HPDE6-E6E7 (cell line): ENCODE measurements around the gene BZW2.
A peak's percentile ranks its signal among the peaks of the same experiment; 100 is the strongest.

Experiments
- DNase-seq: peaks from one replicate; pipeline ENCODE4 v3.0.0; 2011; ENCODE audit warnings: missing footprints; ENCODE audit errors: extremely low spot score

The BZW2 gene

GRCh38 chr7:16645593-16646471 is at the start of gene BZW2, which contains the start of gene ANKMY2:
BZW2 (plus strand) TSS chr7:16646181; CDS start chr7:16665444, 19,263 bp downstream.
ANKMY2 (minus strand) TSS chr7:16645754; CDS start chr7:16645573, 181 bp downstream.
- DNase-seq, result peak; percentile 91

GRCh38 chr7:16598015-16598414 is 48.0 kb upstream of the BZW2 start:
- no peak for DNase-seq

- no peak for DNase-seq
Measured at GRCh38 chr7:16599860-16600259, 46.1 kb upstream of the BZW2 start.

GRCh38 chr7:16603633-16604032 is 42.3 kb upstream of the BZW2 start:
- DNase-seq, result no peak

GRCh38 chr7:16604054-16604453 is 41.9 kb upstream of the BZW2 start:
- no peak for DNase-seq

- DNase-seq, result no peak
Measured at GRCh38 chr7:16606704-16607103, 39.3 kb upstream of the BZW2 start.

- DNase-seq, result no peak
Measured at GRCh38 chr7:16609842-16610450, 36.0 kb upstream of the BZW2 start.

- no peak for DNase-seq
Measured at GRCh38 chr7:16611711-16612110, 34.3 kb upstream of the BZW2 start.

GRCh38 chr7:16615228-16615627 is 30.8 kb upstream of the BZW2 start:
- DNase-seq, result no peak

GRCh38 chr7:16616122-16616521 is 29.9 kb upstream of the BZW2 start:
- no peak for DNase-seq

- no peak for DNase-seq
Measured at GRCh38 chr7:16616542-16616941, 29.4 kb upstream of the BZW2 start.

GRCh38 chr7:16619979-16620408 is 26.0 kb upstream of the BZW2 start:
- DNase-seq, result no peak

- DNase-seq, result no peak
Measured at GRCh38 chr7:16626388-16626787, 19.6 kb upstream of the BZW2 start.

- no peak for DNase-seq
Measured at GRCh38 chr7:16627236-16627635, 18.7 kb upstream of the BZW2 start.

- no peak for DNase-seq
Measured at GRCh38 chr7:16630654-16631053, 15.3 kb upstream of the BZW2 start.

GRCh38 chr7:16634271-16634738 is 11.7 kb upstream of the BZW2 start:
- no peak for DNase-seq

GRCh38 chr7:16636555-16637101 is 9.4 kb upstream of the BZW2 start:
- no peak for DNase-seq

- DNase-seq, result no peak
Measured at GRCh38 chr7:16637379-16637778, 8.6 kb upstream of the BZW2 start.

GRCh38 chr7:16638282-16639280 is 7.4 kb upstream of the BZW2 start:
- no peak for DNase-seq

- DNase-seq, result no peak
Measured at GRCh38 chr7:16644157-16644556, 1.8 kb upstream of the BZW2 start.
